Neural cell (in vitro differentiated cells): ENCODE measurements around the gene BCAP29. TPM values are rescaled to one million over a fixed set of nuclear protein-coding genes. Genes with fewer than 3 reads are reported as not detected.

Source experiments
- H2AFZ ChIP-seq: fragments of 200-600, 300-800 bp; sonication (generic), shearing (Covaris generic); 2 replicates; pipeline ENCODE4 v1.6.0; 2014; ENCODE audit warnings: low read depth, mild to moderate bottlenecking, antibody characterized with exemption, low read length, moderate library complexity
- H3F3A ChIP-seq: fragments of 200-600 bp; shearing (Covaris generic); 2 replicates; pipeline ENCODE4 v1.6.1; 2016; ENCODE audit warnings: mild to moderate bottlenecking, moderate library complexity, mixed read lengths, antibody characterized with exemption, low read length; ENCODE audit not compliant: insufficient read depth, poor library complexity, severe bottlenecking
- H3K27ac ChIP-seq: fragments of 200-600, 300-800 bp; sonication (generic), shearing (Covaris generic); 2 replicates; pipeline ENCODE4 v1.5.1; 2014; ENCODE audit warnings: mild to moderate bottlenecking, low read length, moderate library complexity
- H3K27me3 ChIP-seq: fragments of 300-800, 200-600 bp; sonication (generic), shearing (Covaris generic); 2 replicates; pipeline ENCODE4 v1.6.0; 2014; ENCODE audit warnings: mild to moderate bottlenecking, low read depth, low read length, moderate library complexity; ENCODE audit not compliant: insufficient read depth
- H3K36me3 ChIP-seq: fragments of 300-800, 200-600 bp; sonication (generic), shearing (Covaris generic); 2 replicates; pipeline ENCODE4 v1.5.1; 2014; ENCODE audit warnings: mild to moderate bottlenecking, antibody characterized with exemption, low read length, moderate library complexity; ENCODE audit not compliant: insufficient read depth
- H3K4me2 ChIP-seq: fragments of 300-800, 200-600 bp; sonication (generic), shearing (Covaris generic); 2 replicates; pipeline ENCODE4 v1.6.0; 2014; ENCODE audit warnings: mild to moderate bottlenecking, low read length
- H3K4me3 ChIP-seq: fragments of 300-800, 200-600 bp; sonication (generic), shearing (Covaris generic); 2 replicates; pipeline ENCODE4 v1.5.1; 2014; ENCODE audit warnings: mild to moderate bottlenecking, low read length, moderate library complexity
- H3K79me2 ChIP-seq: fragments of 200-600 bp; shearing (Covaris generic); replicated peaks from 2 replicates; pipeline ENCODE4 v1.6.0; 2014; ENCODE audit warnings: mild to moderate bottlenecking, low read length, moderate library complexity; ENCODE audit not compliant: insufficient read depth
- H3K9ac ChIP-seq: fragments of 300-800, 200-600 bp; sonication (generic), shearing (Covaris generic); 2 replicates; pipeline ENCODE4 v1.6.1; 2016; ENCODE audit warnings: mild to moderate bottlenecking, low read length, mixed read lengths
- H3K9me2 ChIP-seq: fragments of 200-600 bp; shearing (Covaris generic); 2 replicates; pipeline ENCODE4 v1.6.1; 2016; ENCODE audit warnings: mild to moderate bottlenecking, low read length, mixed read lengths; ENCODE audit not compliant: insufficient read depth
- H3K9me3 ChIP-seq: fragments of 200-600, 300-800 bp; sonication (generic), shearing (Covaris generic); 2 replicates; pipeline ENCODE4 v1.6.1; 2016; ENCODE audit warnings: mild to moderate bottlenecking, mixed run types, low read length, moderate library complexity, mixed read lengths
- H4K20me1 ChIP-seq: fragments of 200-600 bp; shearing (Covaris generic); 2 replicates; pipeline ENCODE4 v1.6.1; 2016; ENCODE audit warnings: mild to moderate bottlenecking, mixed run types; ENCODE audit not compliant: insufficient read depth
- CTCF ChIP-seq: fragments of 450-650 bp; IDR thresholded peaks from 2 replicates; pipeline ENCODE4 v1.5.1; 2014; ENCODE audit warnings: antibody characterized with exemption, mild to moderate bottlenecking, moderate library complexity; ENCODE audit not compliant: poor library complexity, severe bottlenecking
- EP300 ChIP-seq: fragments of 450-650 bp; conservative IDR thresholded peaks from 2 replicates; pipeline ENCODE4 v1.6.1; 2014; ENCODE audit warnings: antibody characterized with exemption, mild to moderate bottlenecking, moderate library complexity; ENCODE audit not compliant: poor library complexity, severe bottlenecking
- EZH2 ChIP-seq: fragments of 200-600, 300-800 bp; shearing (Covaris generic), sonication (generic); IDR thresholded peaks from 2 replicates; pipeline ENCODE4 v1.6.1; 2014; ENCODE audit warnings: antibody characterized with exemption, low read length, borderline replicate concordance, mild to moderate bottlenecking; ENCODE audit not compliant: insufficient read depth, poor library complexity, severe bottlenecking
- MXI1 ChIP-seq: fragments of 450-650 bp; conservative IDR thresholded peaks from 2 replicates; pipeline ENCODE4 v1.6.1; 2014; ENCODE audit warnings: antibody characterized with exemption, mild to moderate bottlenecking; ENCODE audit not compliant: poor library complexity, severe bottlenecking
- POLR2AphosphoS5 ChIP-seq: IDR thresholded peaks from 2 replicates; pipeline ENCODE4 v1.6.1; 2012
- RAD21 ChIP-seq: fragments of 450-650 bp; conservative IDR thresholded peaks from 2 replicates; pipeline ENCODE4 v1.6.1; 2014; ENCODE audit warnings: antibody characterized with exemption, mild to moderate bottlenecking, moderate library complexity
- REST ChIP-seq: IDR thresholded peaks from 2 replicates; pipeline ENCODE4 v1.6.1; 2012; ENCODE audit warnings: borderline replicate concordance
- SMC3 ChIP-seq: fragments of 450-650 bp; conservative IDR thresholded peaks from 2 replicates; pipeline ENCODE4 v1.6.1; 2014; ENCODE audit warnings: antibody characterized with exemption, mild to moderate bottlenecking, moderate library complexity; ENCODE audit not compliant: poor library complexity
- TAF1 ChIP-seq: IDR thresholded peaks from 2 replicates; pipeline ENCODE4 v1.6.1; 2012; ENCODE audit warnings: low read depth
- polyA plus RNA-seq: library from polyadenylated mRNA; depleted of rRNA; stranded (reverse); fragments of >200 nt; gene quantifications from 2 replicates; pipeline ENCODE4 v1.2.3, GENCODE V29; 2014

The BCAP29 gene
- polyA plus RNA-seq, 1 donor from 2014 or later: 51.5 TPM

GRCh38 chr7:107652642-107653041 is 72.6 kb downstream of the BCAP29 start:
- no peaks in the 10 kb centered on the region for H3K9me3 ChIP-seq
- H2AFZ ChIP-seq: no peak overlapping the region
- H3K27ac ChIP-seq: no peak overlapping the region
- no peak overlapping the region for H3K4me2 ChIP-seq
- H3K9ac ChIP-seq: no peak overlapping the region
- no peaks in the 10 kb centered on the region for H3F3A ChIP-seq
- peaks cover under 1% of the 10 kb centered on the region for H3K27me3 ChIP-seq
- H3K36me3 ChIP-seq: no peaks in the 10 kb centered on the region
- no peaks in the 10 kb centered on the region for H4K20me1 ChIP-seq
- H3K4me3 ChIP-seq: no peak overlapping the region
- TF ChIP-seq REST: no peak
- TF ChIP-seq EZH2: no peak
- TF ChIP-seq MXI1: no peak
- no peak for TF ChIP-seq CTCF
- no peak for TF ChIP-seq TAF1
- TF ChIP-seq RAD21: no peak
- TF ChIP-seq SMC3: no peak
- no peak for TF ChIP-seq EP300
- TF ChIP-seq POLR2AphosphoS5: no peak
- H3K79me2 ChIP-seq: no peaks in the 10 kb centered on the region
- no peaks in the 10 kb centered on the region for H3K9me2 ChIP-seq

- Histone ChIP-seq H3K4me3 (no peak overlapping the region), H3K9ac (no peak overlapping the region), H3K9me2 (no peaks in the 10 kb centered on the region), H3F3A (no peaks in the 10 kb centered on the region), H3K27me3 (peaks cover 59% of the 10 kb centered on the region), H3K4me2 (no peak overlapping the region), H4K20me1 (no peaks in the 10 kb centered on the region), H3K36me3 (no peaks in the 10 kb centered on the region), H3K9me3 (no peaks in the 10 kb centered on the region), H3K27ac (no peak overlapping the region), H3K79me2 (no peaks in the 10 kb centered on the region), H2AFZ (no peak overlapping the region)
- no peak for TF ChIP-seq CTCF
- TF ChIP-seq TAF1: no peak
- TF ChIP-seq EZH2: no peak
- TF ChIP-seq RAD21: no peak
Observed at GRCh38 chr7:107658467-107658866, 78.4 kb downstream of the BCAP29 start.
